HG03342 (cell line): ENCODE results near the gene COL10A1.
"Not testable (repeated sequence)": the region's sequence is repeated elsewhere in the genome, so short reads cannot be mapped to it uniquely, and the experiment has no call there.

Source experiments
- ATAC-seq: cut with Tn5 transposase; IDR thresholded peaks from one replicate; pipeline ENCODE4 v1.9.1; 2021; ENCODE audit warnings: mild to moderate bottlenecking, moderate library complexity; ENCODE audit not compliant: unreplicated experiment

COL10A1 gene

GRCh38 chr6:116127771-116128493 is 2.0 kb upstream of the COL10A1 start:
- no peak for ATAC-seq

DNA sequence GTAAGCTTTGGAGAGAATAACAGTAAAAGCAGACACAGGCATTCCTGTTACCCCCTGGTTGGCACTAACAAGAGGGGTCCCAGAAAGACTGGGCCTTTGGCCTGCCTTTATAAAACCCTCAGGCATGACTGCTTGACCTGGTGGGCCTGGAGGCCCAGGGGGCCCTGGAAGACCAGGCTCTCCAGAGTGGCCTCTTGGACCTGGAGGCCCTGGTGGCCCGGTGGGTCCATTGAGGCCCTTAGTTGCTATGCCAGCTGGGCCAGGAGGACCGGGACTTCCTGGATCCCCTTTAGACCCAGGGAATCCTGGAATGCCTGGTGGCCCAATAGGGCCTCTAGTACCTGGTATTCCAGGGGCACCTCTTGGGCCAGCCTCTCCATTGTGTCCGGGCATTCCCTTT is 5.5 kb downstream of the COL10A1 start:
- no peak for ATAC-seq

- no peak for ATAC-seq
Measured at GRCh38 chr6:116118608-116119007, 7.3 kb downstream of the COL10A1 start.

- no peak for ATAC-seq
Measured at GRCh38 chr6:116115781-116116180, 10.2 kb downstream of the COL10A1 start.

GRCh38 chr6:116113386-116113785 is 12.5 kb downstream of the COL10A1 start:
- ATAC-seq, result no peak

GRCh38 chr6:116111552-116112528 is 14.1 kb downstream of the COL10A1 start:
- peak; percentile 75 for ATAC-seq

GRCh38 chr6:116108836-116109235 is 17.1 kb downstream of the COL10A1 start:
- no peak for ATAC-seq

DNA sequence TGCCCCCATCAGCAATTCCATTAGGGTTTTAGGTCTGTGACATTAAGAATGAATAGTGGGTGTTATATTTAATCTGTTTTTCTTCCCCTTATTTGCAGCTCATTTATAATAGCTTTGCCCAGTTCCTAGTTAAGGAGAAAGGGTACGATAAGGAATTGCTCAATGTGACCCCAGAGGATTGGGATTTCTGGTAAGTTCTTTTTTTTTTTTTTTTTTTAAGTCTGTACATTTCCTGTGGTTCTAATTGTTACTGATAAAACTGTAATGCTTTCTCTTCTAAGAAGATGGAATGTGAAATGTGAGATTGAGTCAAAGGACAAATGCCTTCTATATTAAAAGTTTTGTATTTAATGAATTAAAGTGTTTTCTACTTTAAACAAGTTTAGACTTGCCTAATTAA is 19.8 kb downstream of the COL10A1 start:
- ATAC-seq, result no peak

GRCh38 chr6:116105247-116105646 is 20.7 kb downstream of the COL10A1 start:
- ATAC-seq, result no peak

DNA sequence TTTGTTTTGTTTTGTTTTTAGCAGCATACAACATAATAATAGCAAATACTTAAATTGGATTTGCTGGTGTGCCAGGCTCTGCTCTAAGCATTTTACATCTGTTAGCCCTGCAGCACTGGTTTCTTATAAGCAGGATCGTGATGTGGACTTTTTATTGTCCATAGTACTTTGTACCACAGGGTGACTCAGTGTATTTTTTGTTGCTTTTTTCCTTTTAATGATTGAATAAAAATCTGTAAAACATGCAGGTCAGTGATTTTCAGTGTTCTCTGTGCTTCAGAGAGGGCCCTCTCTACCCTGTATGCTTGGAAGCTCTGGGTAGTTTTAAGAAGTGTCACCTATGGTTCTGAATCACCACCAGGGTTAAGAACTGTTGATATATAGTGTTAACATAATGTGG is 21.3 kb downstream of the COL10A1 start:
- no peak for ATAC-seq

DNA sequence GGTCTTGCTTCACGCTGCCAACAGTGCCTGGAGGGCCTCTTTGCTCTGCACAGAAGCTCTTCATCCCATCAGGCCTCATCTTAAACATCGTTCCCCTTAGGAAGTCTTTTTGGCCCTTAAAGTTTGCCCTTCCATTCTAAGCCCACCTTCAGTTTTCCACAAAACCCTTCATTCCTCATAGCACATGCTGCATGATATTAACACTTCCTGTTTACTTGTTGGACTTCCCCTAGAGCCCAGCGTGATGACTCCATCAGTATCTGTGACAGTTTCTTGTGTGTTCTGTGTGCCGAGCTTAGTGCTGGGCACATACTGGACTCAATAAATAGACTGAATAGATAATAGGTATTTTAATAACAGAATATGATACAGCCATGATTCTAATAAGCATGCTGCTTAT is 23.1 kb downstream of the COL10A1 start:
- ATAC-seq, result no peak

- ATAC-seq, result no peak
Measured at GRCh38 chr6:116101790-116102189, 24.1 kb downstream of the COL10A1 start.

DNA sequence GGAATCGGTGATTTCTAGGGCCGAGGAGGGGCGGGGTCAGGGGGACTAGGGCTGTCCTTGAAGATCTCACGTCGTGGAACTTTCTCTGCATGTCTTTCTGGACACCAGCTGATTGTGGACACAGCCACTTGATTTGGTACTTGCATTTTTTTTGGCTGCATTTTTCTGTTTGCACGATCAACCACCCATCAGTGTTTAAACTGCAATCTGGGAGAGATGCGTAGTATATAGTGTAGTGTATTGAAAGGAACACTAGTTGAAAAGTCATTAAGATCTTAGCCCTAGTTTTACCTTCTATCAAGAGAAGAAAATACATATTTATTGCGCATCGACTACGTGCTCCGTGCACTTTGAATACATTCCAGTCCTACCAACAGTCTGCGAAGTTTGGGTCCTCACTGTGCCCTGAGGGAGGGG is 24.6 kb downstream of the COL10A1 start:
- no peak for ATAC-seq

- ATAC-seq, result peak; percentile 85
Measured at GRCh38 chr6:116100419-116101301, 25.3 kb downstream of the COL10A1 start, which contains the start of gene NT5DC1. Gene NT5DC1, plus strand, starts transcription at chr6:116100853. Its CDS starts 78 bp downstream, at chr6:116100931.

GRCh38 chr6:116099036-116099435 is 26.9 kb downstream of the COL10A1 start:
- no peak for ATAC-seq

- ATAC-seq, result no peak
Measured at GRCh38 chr6:116096979-116097816, 28.7 kb downstream of the COL10A1 start.

- not testable (repeated sequence) for ATAC-seq
Measured at GRCh38 chr6:116096048-116096759, 29.7 kb downstream of the COL10A1 start.

DNA sequence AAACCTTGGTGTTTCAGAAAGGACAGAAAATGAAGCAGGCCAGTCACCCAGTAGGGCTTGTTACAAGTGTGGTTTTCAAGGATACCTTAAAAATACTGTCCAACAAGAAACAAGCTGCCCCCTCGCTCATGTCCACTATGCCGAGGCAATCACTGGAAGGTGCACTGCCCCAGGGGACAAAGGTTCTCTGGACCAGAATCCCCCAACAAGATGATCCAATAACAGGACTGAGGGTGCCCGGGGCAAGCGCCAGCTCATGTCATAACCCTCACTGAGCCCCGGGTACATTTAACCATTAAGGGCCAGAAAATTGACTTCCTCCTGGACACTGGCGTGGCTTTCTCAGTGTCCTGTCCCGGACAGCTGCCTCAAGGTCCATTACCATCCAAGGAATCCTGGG is 31.9 kb downstream of the COL10A1 start:
- ATAC-seq, result no peak

- ATAC-seq, result peak; percentile 69
Measured at GRCh38 chr6:116090251-116090650, 35.7 kb downstream of the COL10A1 start.
